ENCODE data around the gene ITGB1BP2.

GRCh38 chrX:71282514-71283402, 18.8 kb upstream of the ITGB1BP2 start:
- TF ChIP-seq CTCF (IDR thresholded peaks at IDR 0.05): no peak
- TF ChIP-seq EZH2 (IDR thresholded peaks at IDR 0.05): no peak
- no peak for TF ChIP-seq EZH2phosphoT487 (IDR thresholded peaks at IDR 0.05)
